ENCODE data around the gene CRYGS. TPM values are rescaled to one million over a fixed set of nuclear protein-coding genes. Genes with fewer than 3 reads are reported as not detected.
A peak's percentile ranks its signal among the peaks of the same experiment; 100 is the strongest.
"Not testable (repeated sequence)": the region's sequence is repeated elsewhere in the genome, so short reads cannot be mapped to it uniquely, and the experiment has no call there.

Gene CRYGS
- total RNA-seq, 2 experiments from 2014 or later = 2.5 to 2.7 TPM

DNA sequence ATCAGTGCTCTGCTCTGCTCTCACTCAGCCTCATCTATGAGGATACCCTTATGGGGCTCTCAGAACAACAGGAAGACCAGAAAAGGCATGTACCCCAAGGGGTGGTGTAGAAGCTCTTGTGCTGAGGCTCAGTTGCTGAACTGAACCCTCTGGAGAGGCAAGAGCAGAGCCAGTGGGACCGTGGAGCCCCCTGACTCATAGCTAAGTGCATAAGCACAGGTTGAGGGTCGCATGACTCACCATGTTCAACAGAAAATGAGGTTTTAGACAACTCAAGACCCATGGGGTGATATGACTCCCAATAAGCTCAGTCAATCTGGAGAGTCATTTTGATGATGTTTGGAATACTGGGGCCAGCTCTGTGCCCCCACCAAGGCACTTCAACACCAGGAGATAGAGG lies 37.3 kb downstream of the CRYGS start:
- Mint-ChIP-seq H3K4me1 (ENCODE audit: low read depth) (peaks cover 36% of the 10 kb centered on the region), H3K27ac (no peak overlapping the region), H3K27me3 (peaks cover 2% of the 10 kb centered on the region), H3K4me3 (no peak overlapping the region), H3K9me3 (no peaks in the 10 kb centered on the region), H3K36me3 (no peaks in the 10 kb centered on the region)
- peak; percentile 65 for DNase-seq
- ChIA-PET POLR2A (interaction anchor here (1.1 to 1.3 kb wide), 3 partner anchors 11 to 32 kb away, joined by 4 to 6 read pairs (median 4); no protein-coding TSS in a partner anchor), CTCF (interaction anchor here (0.6 to 1.7 kb wide), 4 partner anchors 8 to 34 kb away, joined by 3 to 6 read pairs (median 4); no protein-coding TSS in a partner anchor)
- intact Hi-C loops (cut with micrococcal nuclease) = loop anchor here (1.0 kb wide), 1 partner anchor 12 kb away; no protein-coding TSS in a partner anchor

DNA sequence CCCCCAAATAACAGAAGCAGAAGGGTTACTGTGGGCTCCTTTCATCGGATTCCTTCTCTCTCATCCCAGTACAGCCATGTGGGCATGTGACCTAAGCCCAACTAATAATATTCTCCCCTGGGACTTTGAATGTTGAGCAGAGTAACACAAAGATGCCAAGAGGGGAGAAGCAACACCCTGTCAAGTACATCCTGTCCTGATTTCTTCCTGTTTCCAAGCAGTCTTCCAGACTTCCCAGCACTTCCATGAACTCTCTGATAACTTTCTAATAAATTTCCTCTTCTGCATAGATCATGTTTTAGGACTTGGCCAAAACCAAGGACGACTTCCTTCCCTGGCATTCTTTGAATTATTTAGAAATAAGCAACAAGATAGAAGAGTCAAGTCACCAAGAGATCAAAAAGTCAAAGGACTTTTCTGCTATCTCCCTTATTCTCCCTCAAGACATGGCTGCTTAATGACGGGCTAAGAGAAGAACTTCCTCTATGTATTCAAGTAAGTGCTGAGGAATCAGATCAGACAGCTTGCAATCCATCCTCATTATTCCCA lies 37.9 kb downstream of the CRYGS start:
- Mint-ChIP-seq H3K9me3 (no peaks in the 10 kb centered on the region), H3K4me3 (no peak overlapping the region), H3K27me3 (peaks cover 2% of the 10 kb centered on the region), H3K36me3 (no peaks in the 10 kb centered on the region), H3K4me1 (ENCODE audit: low read depth) (peaks cover 30% of the 10 kb centered on the region), H3K27ac (no peak overlapping the region)
- POLR2A ChIA-PET = interaction anchor here (1.1 to 1.3 kb wide), 3 partner anchors 11 to 33 kb away, joined by 4 to 6 read pairs (median 4); no protein-coding TSS in a partner anchor
- intact Hi-C loops (cut with micrococcal nuclease) = no loop called here
- CTCF ChIA-PET = interaction anchor here (0.6 to 1.6 kb wide), 2 partner anchors 12 to 34 kb away, joined by 3 to 6 read pairs; no protein-coding TSS in a partner anchor
- DNase-seq = no peak

DNA sequence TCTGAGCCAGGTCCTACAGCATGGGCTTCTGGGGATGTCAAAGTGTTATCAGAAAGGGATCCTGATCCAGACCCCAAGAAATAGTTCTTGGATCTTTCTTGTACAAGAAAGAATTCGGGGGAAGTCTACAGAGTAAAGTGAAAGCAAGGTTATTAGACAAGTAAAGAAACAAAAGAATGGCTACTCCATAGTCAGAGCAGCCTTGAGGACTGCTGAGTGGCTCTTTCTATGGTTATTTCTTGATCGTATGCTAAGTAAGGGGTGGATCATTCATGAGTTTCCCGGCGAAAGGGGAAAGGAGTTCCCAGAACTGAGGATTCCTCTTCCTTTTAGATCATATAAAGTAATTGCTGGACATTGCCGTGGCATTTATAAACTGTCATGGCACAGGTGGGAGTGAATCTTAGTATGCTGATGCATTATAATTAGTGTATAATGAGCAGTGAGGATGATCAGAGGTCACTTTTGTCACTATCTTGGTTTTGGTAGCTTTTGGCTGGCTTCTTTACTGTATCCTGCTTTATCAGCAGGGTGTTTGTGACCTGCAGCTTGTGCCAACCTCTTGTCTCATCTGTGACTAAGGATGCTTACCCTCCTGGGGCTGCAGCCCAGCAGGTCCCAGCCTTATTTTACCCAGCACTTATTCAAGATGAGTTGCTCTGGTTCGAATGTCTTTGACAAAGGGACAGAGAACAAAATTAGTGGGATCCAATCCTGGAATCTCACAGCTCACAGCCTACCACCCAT lies 41.0 kb downstream of the CRYGS start:
- Mint-ChIP-seq H3K27me3 (peaks cover 2% of the 10 kb centered on the region), H3K36me3 (no peaks in the 10 kb centered on the region), H3K9me3 (peaks cover 13% of the 10 kb centered on the region), H3K4me3 (no peak overlapping the region), H3K4me1 (ENCODE audit: low read depth) (peaks cover 13% of the 10 kb centered on the region), H3K27ac (no peak overlapping the region)
- no peak for DNase-seq
- ChIA-PET POLR2A (interaction anchor here (1.4 kb wide), 1 partner anchor 10 kb away, joined by 4 read pairs; no protein-coding TSS in a partner anchor), CTCF (interaction anchor here (1.5 kb wide), 1 partner anchor 37 kb away, joined by 5 read pairs; no protein-coding TSS in a partner anchor)
- intact Hi-C loops (cut with micrococcal nuclease) = no loop called here

- CTCF ChIA-PET = no interaction called here
- H3K4me3 Mint-ChIP-seq = no peak overlapping the region
- POLR2A ChIA-PET = no interaction called here
- peaks cover 2% of the 10 kb centered on the region for H3K27me3 Mint-ChIP-seq
- no peaks in the 10 kb centered on the region for H3K36me3 Mint-ChIP-seq
- peaks cover 13% of the 10 kb centered on the region for H3K4me1 Mint-ChIP-seq (ENCODE audit: low read depth)
- no peak overlapping the region for H3K27ac Mint-ChIP-seq
- no peak for DNase-seq
- H3K9me3 Mint-ChIP-seq = peaks cover 13% of the 10 kb centered on the region
- intact Hi-C loops (cut with micrococcal nuclease) = no loop called here
These were observed 41.8 kb downstream of the CRYGS start for GRCh38 chr3:186502138-186502948.

GRCh38 chr3:186499949-186500348 lies 44.2 kb downstream of the CRYGS start:
- H3K36me3 Mint-ChIP-seq; DNase-seq; H3K4me3 Mint-ChIP-seq; H3K4me1 Mint-ChIP-seq (ENCODE audit: low read depth); POLR2A ChIA-PET; H3K27ac Mint-ChIP-seq; intact Hi-C loops (cut with micrococcal nuclease); H3K27me3 Mint-ChIP-seq: not testable (repeated sequence)
- CTCF ChIA-PET = interaction anchor here (0.6 to 1.5 kb wide), 2 partner anchors 40 to 666 kb away, joined by 3 to 5 read pairs; no protein-coding TSS in a partner anchor
- H3K9me3 Mint-ChIP-seq = peaks cover 13% of the 10 kb centered on the region

GRCh38 chr3:186498022-186498421 lies 46.2 kb downstream of the CRYGS start:
- intact Hi-C loops (cut with micrococcal nuclease); H3K27me3 Mint-ChIP-seq; DNase-seq; POLR2A ChIA-PET; H3K36me3 Mint-ChIP-seq; H3K27ac Mint-ChIP-seq; H3K4me3 Mint-ChIP-seq; H3K4me1 Mint-ChIP-seq (ENCODE audit: low read depth): not testable (repeated sequence)
- H3K9me3 Mint-ChIP-seq = peaks cover 13% of the 10 kb centered on the region
- CTCF ChIA-PET = interaction anchor here (1.1 kb wide), 1 partner anchor 10 kb away, joined by 4 read pairs; no protein-coding TSS in a partner anchor

DNA sequence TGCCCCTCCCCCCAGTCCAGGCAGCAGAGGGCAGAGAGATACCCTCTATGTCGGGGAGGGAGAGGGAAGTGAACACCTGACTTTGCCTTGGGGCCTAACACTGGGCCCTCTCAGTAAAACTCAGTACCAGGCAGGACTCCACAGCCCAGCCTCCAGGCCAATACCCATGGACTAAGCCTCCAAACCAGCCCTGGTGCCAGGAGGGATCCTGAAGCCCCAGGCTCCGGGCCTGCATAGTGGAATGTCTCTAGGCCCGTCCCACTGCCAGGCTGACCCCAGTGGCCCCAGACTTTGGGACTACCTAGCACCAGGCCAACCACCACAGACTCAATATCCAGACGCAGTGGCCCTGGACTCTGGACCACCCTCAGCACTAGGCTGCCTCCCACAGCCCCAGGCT lies 46.6 kb downstream of the CRYGS start:
- ChIA-PET POLR2A (no interaction called here), CTCF (no interaction called here)
- H3K4me1 Mint-ChIP-seq (ENCODE audit: low read depth) = peaks cover 1% of the 10 kb centered on the region
- H3K27me3 Mint-ChIP-seq = no peaks in the 10 kb centered on the region
- DNase-seq = no peak
- intact Hi-C loops (cut with micrococcal nuclease) = no loop called here
- H3K4me3 Mint-ChIP-seq = no peak overlapping the region
- H3K9me3 Mint-ChIP-seq = peaks cover 13% of the 10 kb centered on the region
- H3K27ac Mint-ChIP-seq = no peak overlapping the region
- H3K36me3 Mint-ChIP-seq = no peaks in the 10 kb centered on the region

DNA sequence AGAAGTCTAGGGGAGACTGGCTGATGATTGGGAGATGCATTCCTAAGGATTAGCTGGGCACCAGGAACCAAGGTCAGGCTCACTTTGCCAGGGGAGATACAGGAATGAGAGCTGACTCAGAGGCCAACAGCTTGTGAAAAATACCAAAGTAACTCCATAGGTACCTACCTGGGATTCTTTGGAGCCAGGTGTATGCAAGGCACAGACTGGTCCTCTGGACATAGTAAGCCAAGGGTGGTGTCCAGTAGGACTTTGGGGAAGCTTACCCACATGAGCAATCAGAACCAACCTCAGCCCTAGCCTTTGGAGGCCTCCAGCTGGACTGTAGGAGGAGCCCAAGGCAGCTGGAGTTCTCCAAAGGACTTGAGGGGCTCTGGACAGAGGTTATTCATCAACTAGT lies 47.5 kb downstream of the CRYGS start:
- Mint-ChIP-seq H3K36me3 (no peaks in the 10 kb centered on the region), H3K4me3 (no peak overlapping the region), H3K4me1 (ENCODE audit: low read depth) (no peaks in the 10 kb centered on the region), H3K9me3 (peaks cover 13% of the 10 kb centered on the region), H3K27ac (no peak overlapping the region), H3K27me3 (no peaks in the 10 kb centered on the region)
- no peak for DNase-seq
- POLR2A ChIA-PET = no interaction called here
- intact Hi-C loops (cut with micrococcal nuclease) = no loop called here
- CTCF ChIA-PET = no interaction called here

GRCh38 chr3:186496016-186496415 lies 48.2 kb downstream of the CRYGS start:
- ChIA-PET POLR2A (interaction anchor here (1.5 kb wide), 1 partner anchor 11 kb away, joined by 4 read pairs; no protein-coding TSS in a partner anchor), CTCF (no interaction called here)
- Mint-ChIP-seq H3K9me3 (peaks cover 13% of the 10 kb centered on the region), H3K4me1 (ENCODE audit: low read depth) (no peaks in the 10 kb centered on the region), H3K4me3 (no peak overlapping the region), H3K36me3 (no peaks in the 10 kb centered on the region), H3K27ac (no peak overlapping the region), H3K27me3 (no peaks in the 10 kb centered on the region)
- no peak for DNase-seq
- intact Hi-C loops (cut with micrococcal nuclease) = no loop called here

DNA sequence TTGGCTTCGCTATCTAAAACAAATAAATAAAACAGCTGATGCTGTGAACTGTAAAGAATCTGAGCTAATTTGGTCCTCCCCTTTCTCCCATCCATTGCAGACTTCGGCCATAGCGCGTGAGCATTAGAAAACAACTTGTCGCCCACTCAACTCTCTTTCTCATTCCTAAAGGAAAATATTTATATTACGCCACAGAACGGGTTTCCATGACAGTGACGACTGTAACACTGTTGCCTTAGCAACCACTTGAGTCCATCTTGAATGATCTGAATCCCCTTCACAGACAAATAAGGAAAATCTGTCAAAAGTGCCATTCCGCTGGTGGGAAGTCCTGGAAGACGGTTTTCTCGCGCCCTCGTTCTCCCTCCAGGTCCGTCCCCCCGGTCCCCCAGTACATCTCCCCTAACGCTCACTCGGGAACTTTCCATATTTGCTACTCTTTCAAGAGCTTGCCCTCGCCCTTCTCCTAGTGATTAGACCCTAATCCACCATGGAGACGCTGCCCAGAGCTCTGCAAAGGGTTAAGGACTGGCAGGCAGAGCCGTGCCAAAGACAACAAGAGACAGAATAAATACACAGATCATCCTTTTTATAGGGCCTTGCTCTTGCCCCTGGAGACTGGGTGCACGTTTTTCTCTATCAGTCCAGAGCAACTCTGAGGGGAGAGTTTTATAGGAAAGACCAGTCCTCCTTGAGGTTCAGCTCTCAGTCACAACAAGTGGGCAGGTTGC lies 50.5 kb downstream of the CRYGS start:
- Mint-ChIP-seq H3K4me3 (no peak overlapping the region), H3K27ac (no peak overlapping the region), H3K9me3 (peaks cover 4% of the 10 kb centered on the region), H3K4me1 (ENCODE audit: low read depth) (peaks cover 5% of the 10 kb centered on the region), H3K36me3 (no peaks in the 10 kb centered on the region), H3K27me3 (no peaks in the 10 kb centered on the region)
- DNase-seq = no peak
- CTCF ChIA-PET = interaction anchor here (1.5 kb wide), 1 partner anchor 551 kb away, joined by 4 read pairs; no protein-coding TSS in a partner anchor
- intact Hi-C loops (cut with micrococcal nuclease) = no loop called here
- POLR2A ChIA-PET = no interaction called here

- intact Hi-C loops (cut with micrococcal nuclease) = no loop called here
- peaks cover 6% of the 10 kb centered on the region for H3K4me1 Mint-ChIP-seq (ENCODE audit: low read depth)
- DNase-seq = no peak
- CTCF ChIA-PET = interaction anchor here (1.5 kb wide), 1 partner anchor 549 kb away, joined by 4 read pairs; no protein-coding TSS in a partner anchor
- H3K27me3 Mint-ChIP-seq = no peaks in the 10 kb centered on the region
- POLR2A ChIA-PET = no interaction called here
- H3K36me3 Mint-ChIP-seq = no peaks in the 10 kb centered on the region
- H3K4me3 Mint-ChIP-seq = no peak overlapping the region
- H3K9me3 Mint-ChIP-seq = no peaks in the 10 kb centered on the region
- H3K27ac Mint-ChIP-seq = no peak overlapping the region
These were observed 51.7 kb downstream of the CRYGS start for GRCh38 chr3:186492385-186492984.

Data from activated CD4-positive, alpha-beta memory T cell treated with anti-CD3 and anti-CD28 coated beads for 36 hours (primary cell).